Ramos (cell line): Measurements from ENCODE around the gene RASL11B.

Source experiments
- in situ Hi-C: fragments of 300-500 bp; cut with MboI; formaldehyde crosslinking; loops from one replicate; pipeline ENCODE4 v1.14.3; 2022; ENCODE audit warnings: low sequenced_read_pairs; ENCODE audit not compliant: unreplicated experiment

RASL11B gene

GRCh38 chr4:52869196-52869595 lies 7.1 kb downstream of the RASL11B start:
- in situ Hi-C loops = no loop called here

GRCh38 chr4:52869656-52870055 lies 7.5 kb downstream of the RASL11B start:
- in situ Hi-C loops = no loop called here

GRCh38 chr4:52870225-52870624 lies 8.1 kb downstream of the RASL11B start:
- in situ Hi-C loops = no loop called here

- in situ Hi-C loops = no loop called here
Observed at GRCh38 chr4:52873191-52873590, 11.1 kb downstream of the RASL11B start.

GRCh38 chr4:52873861-52874343 lies 11.8 kb downstream of the RASL11B start:
- in situ Hi-C loops = no loop called here

GRCh38 chr4:52874948-52875347 lies 12.8 kb downstream of the RASL11B start:
- in situ Hi-C loops = no loop called here

- in situ Hi-C loops = no loop called here
Observed at GRCh38 chr4:52876069-52876468, 14.0 kb downstream of the RASL11B start.

GRCh38 chr4:52877036-52877435 lies 14.9 kb downstream of the RASL11B start:
- in situ Hi-C loops = no loop called here

GRCh38 chr4:52877694-52878093 lies 15.6 kb downstream of the RASL11B start:
- in situ Hi-C loops = no loop called here

GRCh38 chr4:52879471-52879870 lies 17.4 kb downstream of the RASL11B start:
- in situ Hi-C loops = no loop called here

- in situ Hi-C loops = no loop called here
Observed at GRCh38 chr4:52880994-52881393, 18.9 kb downstream of the RASL11B start.

- in situ Hi-C loops = no loop called here
Observed at GRCh38 chr4:52883183-52883621, 21.1 kb downstream of the RASL11B start.

GRCh38 chr4:52883707-52884669 lies 21.9 kb downstream of the RASL11B start:
- in situ Hi-C loops = no loop called here

- in situ Hi-C loops = no loop called here
Observed at GRCh38 chr4:52884994-52885393, 22.9 kb downstream of the RASL11B start.

GRCh38 chr4:52889354-52889753 lies 27.2 kb downstream of the RASL11B start:
- in situ Hi-C loops = no loop called here

- in situ Hi-C loops = no loop called here
Observed at GRCh38 chr4:52889778-52890520, 27.8 kb downstream of the RASL11B start.

GRCh38 chr4:52890521-52890791 lies 28.3 kb downstream of the RASL11B start:
- in situ Hi-C loops = no loop called here

- in situ Hi-C loops = no loop called here
Observed at GRCh38 chr4:52891743-52892142, 29.6 kb downstream of the RASL11B start.

- in situ Hi-C loops = no loop called here
Observed at GRCh38 chr4:52892880-52893279, 30.8 kb downstream of the RASL11B start.

- in situ Hi-C loops = no loop called here
Observed at GRCh38 chr4:52894443-52894842, 32.3 kb downstream of the RASL11B start.

GRCh38 chr4:52903273-52903672 lies 41.2 kb downstream of the RASL11B start:
- in situ Hi-C loops = no loop called here
